ENCODE data around the gene HINT3. TPM values are rescaled to one million over a fixed set of nuclear protein-coding genes. Genes with fewer than 3 reads are reported as not detected.

The HINT3 gene
- total and polyA plus RNA-seq, 2 of the 13 experiments (the other 11 are each of a cell fraction or from before 2014, with no cell fraction given) = 3.1 to 22.8 TPM

- TF ChIP-seq ZNF670 (CRISPR knock-in tag; IDR thresholded peaks at IDR 0.05; ENCODE audit: borderline replicate concordance) (no peak), KAT8 (CRISPR knock-in tag; IDR thresholded peaks at IDR 0.05) (no peak), CREB1 (IDR thresholded peaks at IDR 0.05) (no peak), CREB1 (CRISPR knock-in tag; IDR thresholded peaks at IDR 0.05) (no peak), ZNF331 (CRISPR knock-in tag; IDR thresholded peaks at IDR 0.05) (peak; percentile 72; the same call in 1 of the 2 replicates), ZNF788 (CRISPR knock-in tag; IDR thresholded peaks at IDR 0.05; ENCODE audit: borderline replicate concordance) (no peak), DNMT1 (CRISPR knock-in tag; IDR thresholded peaks at IDR 0.05) (peak; percentile 17; the same call in 1 of the 2 replicates), LCORL (IDR thresholded peaks at IDR 0.05) (no peak), LCORL (CRISPR knock-in tag; IDR thresholded peaks at IDR 0.05) (peak; percentile 80), NFAT5 (CRISPR knock-in tag; IDR thresholded peaks at IDR 0.05) (no peak), HOMEZ (CRISPR knock-in tag; IDR thresholded peaks at IDR 0.05; ENCODE audit: low read depth) (no peak), GPBP1L1 (CRISPR knock-in tag; IDR thresholded peaks at IDR 0.05) (no peak), RFXAP (CRISPR knock-in tag; IDR thresholded peaks at IDR 0.05; ENCODE audit: borderline replicate concordance) (no peak), FOXA3 (CRISPR knock-in tag; IDR thresholded peaks at IDR 0.05) (no peak), TBP (CRISPR knock-in tag; IDR thresholded peaks at IDR 0.05) (no peak), ZNF546 (CRISPR knock-in tag; conservative IDR thresholded peaks at IDR 0.05) (0 out of 2 replicates have a peak, but pooled peaks have one; percentile 56), ZNF205 (CRISPR knock-in tag; IDR thresholded peaks at IDR 0.05) (no peak), ZBTB44 (CRISPR knock-in tag; IDR thresholded peaks at IDR 0.05) (no peak), THAP9 (CRISPR knock-in tag; IDR thresholded peaks at IDR 0.05; ENCODE audit: borderline replicate concordance) (peak; percentile 69), SMC3 (IDR thresholded peaks at IDR 0.05; ENCODE audit: low read length) (peak; percentile 75)
These were observed 3.1 kb upstream of the HINT3 start (continued) for GRCh38 chr6:125953502-125953875.
